GM12878 (cell line): Measurements from ENCODE around the gene TMPRSS7. TPM values are rescaled to one million over a fixed set of nuclear protein-coding genes. Genes with fewer than 3 reads are reported as not detected.

ENCODE experiments used
- ATAC-seq: fragments of 200-7000 bp; cut with Tn5 transposase; 3 replicates; pipeline ENCODE4 v1.9.1; 2020; ENCODE audit warnings: mild to moderate bottlenecking, moderate library complexity
- BruUV-seq: library from RNA; stranded (reverse); fragments of 400-500 nt; replicated peaks from 2 replicates; lab custom pipeline; 2021; lab: Mats Ljungman, UMichigan
- CTCF ChIA-PET: fragments of 300-600 bp; sonication (Branson Sonifier 250); formaldehyde crosslinking; extraction: SDS; loops from one replicate; lab custom pipeline; 2021; ENCODE audit warnings: inconsistent platforms; lab: Yijun Ruan, JAX
- POLR2A ChIA-PET: fragments of 350-600 bp; formaldehyde crosslinking; extraction: SDS; loops from one replicate; lab custom pipeline; 2021; ENCODE audit warnings: inconsistent platforms; lab: Charles Lee
- RAD21 ChIA-PET: fragments of 300-600 bp; sonication (Branson Sonifier 250); formaldehyde crosslinking; loops from one replicate; lab custom pipeline; 2023; ENCODE audit warnings: antibody characterized with exemption; ENCODE audit not compliant: unreplicated experiment; lab: Charles Lee
- SMC1A ChIA-PET: fragments of 300-600 bp; sonication (Branson Sonifier 250); formaldehyde crosslinking; loops from one replicate; lab custom pipeline; 2023; ENCODE audit not compliant: unreplicated experiment, uncharacterized antibody; lab: Charles Lee
- DNase-seq: peaks from one replicate; pipeline ENCODE4 v3.0.0-alpha.2; 2011; ENCODE audit warnings: low read depth, low spot score
- FAIRE-seq: peaks from 3 replicates; lab custom pipeline; 2011; peaks lifted over from hg19 to GRCh38; lab: Jason Lieb, UNC
- H2AFZ ChIP-seq: 2 replicates; pipeline ENCODE4 v1.6.0; 2011; ENCODE audit warnings: low read depth, low read length, control low read depth; ENCODE audit not compliant: control insufficient read depth
- H3K27ac ChIP-seq: 2 replicates; pipeline ENCODE4 v1.5.1; 2011; ENCODE audit warnings: control low read depth; ENCODE audit not compliant: control insufficient read depth, insufficient read depth
- H3K27me3 ChIP-seq, 2 experiments: replicated peaks in 1 of 2; 2 replicates each; pipeline versions ENCODE4 v1.6.0 to v1.6.1; 2011; ENCODE audit warnings: low read length in 1 of 2; ENCODE audit not compliant: control insufficient read depth in 2 of 2, insufficient read depth in 2 of 2
- H3K36me3 ChIP-seq, 2 experiments: 2 replicates each; pipeline ENCODE4 v1.5.1; 2011; ENCODE audit warnings: low read length in 1 of 2; ENCODE audit not compliant: control insufficient read depth in 2 of 2, insufficient read depth in 2 of 2
- H3K4me1 ChIP-seq: 2 replicates; pipeline ENCODE4 v1.6.1; 2011; ENCODE audit warnings: mild to moderate bottlenecking, low read length, moderate library complexity, mixed read lengths; ENCODE audit not compliant: control insufficient read depth, insufficient read depth
- H3K4me2 ChIP-seq: 2 replicates; pipeline ENCODE4 v1.6.0; 2011; ENCODE audit warnings: control low read depth; ENCODE audit not compliant: control insufficient read depth, insufficient read depth
- H3K4me3 ChIP-seq: fragments of 200-600 bp; sonication (generic); 2 replicates; pipeline ENCODE4 v1.5.1; 2016
- H3K79me2 ChIP-seq: 2 replicates; pipeline ENCODE4 v1.6.0; 2011; ENCODE audit warnings: low read length; ENCODE audit not compliant: control insufficient read depth, insufficient read depth
- H3K9ac ChIP-seq: 2 replicates; pipeline ENCODE4 v1.8.0; 2011; ENCODE audit warnings: low read length, control low read depth, mixed read lengths; ENCODE audit not compliant: control insufficient read depth, insufficient read depth
- H3K9me3 ChIP-seq: replicated peaks from 3 replicates; pipeline ENCODE4 v1.5.1; 2011; ENCODE audit warnings: mild to moderate bottlenecking, low read length; ENCODE audit not compliant: control insufficient read depth, insufficient read depth
- H4K20me1 ChIP-seq: 2 replicates; pipeline ENCODE4 v1.6.0; 2011; ENCODE audit not compliant: control insufficient read depth, insufficient read depth
- ATF7 ChIP-seq: fragments of 450-650 bp; IDR thresholded peaks from 2 replicates; pipeline ENCODE4 v1.6.1; 2016; ENCODE audit warnings: low read depth, mild to moderate bottlenecking
- BCLAF1 ChIP-seq: fragments of 450-650 bp; IDR thresholded peaks from 2 replicates; pipeline ENCODE4 v1.6.1; 2017; ENCODE audit warnings: antibody characterized with exemption, mild to moderate bottlenecking, moderate library complexity
- BHLHE40 ChIP-seq, 2 experiments: fragments of 450-650 bp in 1 of 2; IDR thresholded peaks; 2 replicates each; pipeline ENCODE4 v1.6.1; 2011 to 2017; ENCODE audit warnings: low read depth in 2 of 2, borderline replicate concordance in 1 of 2, improper control_type of control experiment in 1 of 2, low read length in 1 of 2, mild to moderate bottlenecking in 1 of 2
- CBX5 ChIP-seq: sonication (generic); IDR thresholded peaks from 2 replicates; pipeline ENCODE4 v1.6.1; 2016; ENCODE audit warnings: low read depth, moderate library complexity, mild to moderate bottlenecking, inconsistent platforms
- CHD1 ChIP-seq: IDR thresholded peaks from 2 replicates; pipeline ENCODE4 v1.6.1; 2012; ENCODE audit warnings: low read depth, low read length, improper control_type of control experiment
- FOS ChIP-seq: IDR thresholded peaks from 3 replicates; pipeline ENCODE4 v1.6.1; 2011; ENCODE audit warnings: borderline replicate concordance; ENCODE audit not compliant: insufficient read length; ENCODE audit errors: extremely low read depth
- FOXK2 ChIP-seq: fragments of 450-650 bp; IDR thresholded peaks from 2 replicates; pipeline ENCODE4 v1.6.1; 2017; ENCODE audit warnings: mild to moderate bottlenecking, moderate library complexity
- IRF3 ChIP-seq: fragments of 450-650 bp; IDR thresholded peaks from 2 replicates; pipeline ENCODE4 v1.6.1; 2014; ENCODE audit warnings: mild to moderate bottlenecking
- IRF4 ChIP-seq: IDR thresholded peaks from 2 replicates; pipeline ENCODE4 v1.6.1; 2011; ENCODE audit warnings: low read depth, low read length
- MAX ChIP-seq: IDR thresholded peaks from 2 replicates; pipeline ENCODE4 v1.6.1; 2012; ENCODE audit warnings: low read depth, low read length, improper control_type of control experiment
- MYB ChIP-seq: fragments of 150-350 bp; IDR thresholded peaks from 2 replicates; pipeline ENCODE4 v1.6.1; 2014; ENCODE audit warnings: mild to moderate bottlenecking, low read depth, low read length, borderline replicate concordance
- MYC ChIP-seq: IDR thresholded peaks from 2 replicates; pipeline ENCODE4 v1.6.1; 2011; ENCODE audit warnings: mild to moderate bottlenecking, low read length, moderate library complexity, inconsistent platforms; ENCODE audit not compliant: insufficient read depth, insufficient replicate concordance, insufficient read length, severe bottlenecking
- NFYA ChIP-seq: IDR thresholded peaks from 2 replicates; pipeline ENCODE4 v1.6.1; 2011; ENCODE audit warnings: low read depth, mild to moderate bottlenecking, low read length, improper control_type of control experiment, borderline replicate concordance
- NR2C1 ChIP-seq: fragments of 450-650 bp; IDR thresholded peaks from 2 replicates; pipeline ENCODE4 v1.6.1; 2017; ENCODE audit warnings: antibody characterized with exemption, mild to moderate bottlenecking, moderate library complexity
- NR2F1 ChIP-seq: fragments of 450-650 bp; conservative IDR thresholded peaks from 2 replicates; pipeline ENCODE4 v1.6.1; 2017; ENCODE audit warnings: mild to moderate bottlenecking
- POLR2A ChIP-seq: IDR thresholded peaks from 2 replicates; pipeline ENCODE4 v1.6.1; 2011; ENCODE audit warnings: low read depth, mild to moderate bottlenecking, low read length
- RAD21 ChIP-seq: IDR thresholded peaks from 2 replicates; pipeline ENCODE4 v1.6.1; 2011; ENCODE audit warnings: mild to moderate bottlenecking, low read depth, low read length, moderate library complexity; ENCODE audit not compliant: insufficient read depth
- RFX5 ChIP-seq: IDR thresholded peaks from 2 replicates; pipeline ENCODE4 v1.6.1; 2011; ENCODE audit warnings: low read depth, low read length, improper control_type of control experiment
- RUNX3 ChIP-seq: IDR thresholded peaks from 2 replicates; pipeline ENCODE4 v1.6.1; 2012; ENCODE audit warnings: low read length, inconsistent platforms
- WGBS: methylation state at CpG from one replicate; pipeline ENCODE4 v1.1.6; 2016; ENCODE audit warnings: low lambda C conversion rate; ENCODE audit not compliant: insufficient replicate concordance, insufficient coverage; ENCODE audit errors: missing lambda C conversion rate; 5-methylcytosine and 5-hydroxymethylcytosine counted together
- in situ Hi-C: fragments of 300-500 bp; cut with MboI; formaldehyde crosslinking; loops from 9 replicates; pipeline ENCODE4 v1.14.3; 2018; ENCODE audit warnings: mixed read lengths
- intact Hi-C: fragments of 100-400 bp; cut with micrococcal nuclease; formaldehyde crosslinking; loops from one replicate; pipeline ENCODE4 v1.14.2; 2022; ENCODE audit not compliant: unreplicated experiment
- polyA plus RNA-seq, 11 experiments: library from polyadenylated mRNA; depleted of rRNA in 4 of 11; unstranded in 6 of 11; stranded (reverse) in 5 of 11; fragments of >200 nt; fragmentation: Nextera tagmentation in 4 of 11; fragmentation: Illumina TruSeq in 1 of 11; extraction: Ambion mirVana in 4 of 11; extraction: Trizol in 1 of 11; gene quantifications; 1 replicate in 1 of 11; 2 replicates in 10 of 11; pipeline versions ENCODE4 v1.2.1 to v1.2.3, GENCODE V29; 2011 to 2016; ENCODE audit warnings: inconsistent platforms in 2 of 11, missing spikeins in 2 of 11, low read depth in 1 of 11
- total RNA-seq, 4 experiments: library from RNA; depleted of rRNA in 3 of 4; stranded (reverse); fragments of >200 nt in 3 of 4; fragmentation: Illumina TruSeq in 1 of 4; extraction: Trizol in 1 of 4; gene quantifications; 2 replicates each; pipeline versions ENCODE4 v1.2.1 to v1.2.3, GENCODE V29; 2013 to 2021

TMPRSS7 gene
- total and polyA plus RNA-seq, 10 of the 15 experiments (the other 5 are each of a cell fraction or from before 2014, with no cell fraction given), result 0.03 TPM; not detected in 9

- intact Hi-C loops, result loop anchor here (1.0 to 10.0 kb wide), 2 partner anchors 10 to 857 kb away; partner anchors contain the start of gene CD200R1
- H3K4me1 ChIP-seq, result peaks cover 92% of the 10 kb centered on the region
- DNase-seq (no peak), FAIRE-seq (no peak), ATAC-seq (peak; percentile 48)
- POLR2A ChIA-PET, result interaction anchor here (0.6 to 9.4 kb wide), 7 partner anchors 13 to 379 kb away, joined by 3 to 345 read pairs (median 4); partner anchors contain the start of gene GCSAM
- H3K27ac ChIP-seq, result peak overlapping the region; percentile 95
- H2AFZ ChIP-seq, result no peak overlapping the region
- no peaks in the 10 kb centered on the region for H3K27me3 ChIP-seq
- H3K36me3 ChIP-seq, result peaks cover 2 to 4% of the 10 kb centered on the region in 2 experiments; a peak in 2 of 4 replicates
- CTCF ChIA-PET, result interaction anchor here (1.5 to 9.2 kb wide), 3 partner anchors 14 to 413 kb away, joined by 5 to 226 read pairs (median 6); partner anchors contain the start of genes GCSAM and SLC9C1
- peak overlapping the region; percentile 53 for H3K4me2 ChIP-seq
- H3K9ac ChIP-seq, result peak overlapping the region; percentile 79
- no peaks in the 10 kb centered on the region for H4K20me1 ChIP-seq
- SMC1A ChIA-PET, result interaction anchor here (0.7 to 9.4 kb wide), 10 partner anchors 14 to 395 kb away, joined by 3 to 489 read pairs (median 3); partner anchors contain the start of genes GCSAM and SLC9C1
- H3K9me3 ChIP-seq, result no peaks in the 10 kb centered on the region
- BruUV-seq, result no TSS peak
- H3K79me2 ChIP-seq, result peaks cover 42% of the 10 kb centered on the region
- WGBS, result 30% methylated on average over 4 of the region's 4 CpGs
- peak overlapping the region; percentile 48; the same call in 1 of the 2 replicates for H3K4me3 ChIP-seq
- in situ Hi-C loops, result no loop called here
- RAD21 ChIA-PET, result interaction anchor here (0.7 to 7.4 kb wide), 10 partner anchors 13 to 395 kb away, joined by 3 to 457 read pairs (median 5); partner anchors contain the start of genes BTLA and GCSAM
- TF ChIP-seq ATF7 (no peak), RFX5 (no peak), RAD21 (peak; percentile 43), RUNX3 (peak; percentile 27), IRF4 (0 out of 2 replicates have a peak, but pooled peaks have one; percentile 40), FOS (no peak), CHD1 (peak; percentile 83; the same call in 1 of the 2 replicates), NR2F1 (0 out of 2 replicates have a peak, but pooled peaks have one; percentile 29), BHLHE40 (IDR thresholded peaks at IDR 0.05; ENCODE audit: borderline replicate concordance in 1 of 2, low read depth in 2 of 2, low read length in 1 of 2) (peak in 1 of 2 experiments; percentile 28; a peak in 1 of 4 replicates), FOXK2 (no peak), MAX (0 out of 2 replicates have a peak, but pooled peaks have one; percentile 16), NR2C1 (peak; percentile 9; the same call in 1 of the 2 replicates), POLR2A (peak; percentile 47; the same call in 1 of the 2 replicates), IRF3 (no peak), NFYA (no peak), CBX5 (no peak), MYB (no peak), BCLAF1 (no peak), MYC (no peak)
Measured at GRCh38 chr3:112117841-112118571, 83.5 kb downstream of the TMPRSS7 start.
